GM18499 (cell line): ENCODE data around the gene ZNF556.
A peak's percentile ranks its signal among the peaks of the same experiment; 100 is the strongest.

Experiments
- ATAC-seq: cut with Tn5 transposase; IDR thresholded peaks from one replicate; pipeline ENCODE4 v1.9.1; 2021; ENCODE audit warnings: moderate number of reproducible peaks; ENCODE audit not compliant: insufficient read depth, unreplicated experiment

The ZNF556 gene

DNA sequence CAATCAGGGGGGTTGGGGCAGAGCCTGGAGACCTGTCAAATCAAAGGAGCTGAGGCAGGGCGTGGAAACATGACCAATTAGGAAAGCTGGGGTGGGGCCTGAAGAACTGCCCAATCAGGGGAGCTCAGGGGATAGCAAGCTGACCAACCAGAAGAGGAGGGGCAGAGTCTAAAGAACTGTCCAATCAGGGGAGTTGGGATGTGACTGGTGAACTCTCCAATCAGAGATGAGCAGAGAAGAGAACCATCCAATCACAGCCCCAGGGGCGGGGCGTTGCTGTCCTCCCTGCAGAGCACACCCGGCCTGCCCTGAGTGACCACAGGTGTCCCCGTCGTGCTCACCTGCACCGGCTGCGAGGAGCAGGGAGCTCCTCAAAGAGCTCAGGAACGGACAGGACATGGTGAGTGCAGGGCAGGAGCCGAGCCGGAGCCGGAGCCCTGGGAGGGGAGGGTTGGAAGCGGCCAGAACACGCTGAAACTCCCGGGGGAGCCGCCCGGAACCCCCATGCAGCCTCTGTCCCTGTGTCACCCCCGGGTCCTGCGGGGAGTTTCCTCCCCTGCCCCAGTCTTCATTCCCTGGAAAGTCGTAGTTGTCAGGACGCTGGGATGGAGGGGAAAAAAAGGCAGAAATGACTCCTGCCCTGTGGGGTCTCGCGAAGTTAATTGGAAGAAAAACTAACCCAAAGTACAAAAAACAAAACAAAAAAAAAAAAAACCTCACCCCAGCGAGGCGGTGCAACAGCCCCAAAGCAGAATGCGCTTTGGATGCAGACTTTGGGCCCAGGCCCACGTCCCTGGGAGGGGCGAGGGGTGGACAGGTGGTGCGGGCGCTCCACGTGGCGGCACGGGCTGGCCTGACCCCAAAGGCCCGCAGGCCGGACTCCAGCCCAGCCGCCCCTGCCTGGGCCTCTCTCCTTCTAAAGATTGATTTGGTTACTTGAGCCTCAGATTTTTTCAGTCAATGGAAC lies at the start of gene ZNF556:
ZNF556 (plus strand) TSS at position 311 of the 967 bp plus-strand sequence; CDS start at position 398, 87 bp downstream.
- ATAC-seq, result no peak

- ATAC-seq, result no peak
Measured at GRCh38 chr19:2819540-2820111, 47.5 kb upstream of the ZNF556 start, which contains the start of gene ZNF554. Gene ZNF554 (plus strand): TSS chr19:2819868. CDS start chr19:2820072, 204 bp downstream.

DNA sequence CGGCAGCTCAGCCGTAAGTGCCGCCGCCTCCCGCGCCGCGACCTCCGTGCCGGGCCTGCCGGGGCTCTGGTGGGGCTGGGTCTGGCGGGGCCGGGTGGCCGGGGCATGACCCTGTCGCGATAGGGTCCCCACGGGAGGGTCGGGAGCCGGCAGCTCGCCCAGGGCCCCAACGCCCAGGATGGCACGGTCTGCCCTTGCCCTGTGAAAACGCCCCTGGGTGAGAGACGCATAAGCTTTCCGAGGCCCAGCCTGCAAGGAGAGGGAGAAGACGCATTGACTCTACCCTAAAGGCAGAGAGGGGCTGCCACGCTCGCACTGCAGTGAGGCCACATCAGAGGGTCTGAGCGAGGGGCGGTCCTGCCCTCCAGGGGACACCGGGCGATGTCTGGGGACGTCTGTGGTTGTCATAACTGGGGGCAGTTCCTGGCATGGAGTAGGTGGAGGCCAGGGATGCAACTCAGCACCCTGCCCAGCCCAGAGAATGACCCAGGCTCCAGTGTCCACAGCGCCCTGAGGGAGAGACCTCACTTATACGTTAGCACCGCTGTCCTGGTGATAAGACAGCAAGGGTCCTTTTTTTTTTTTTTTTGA lies 46.9 kb upstream of the ZNF556 start:
- ATAC-seq, result no peak

- ATAC-seq, result no peak
Measured at GRCh38 chr19:2822846-2823245, 44.3 kb upstream of the ZNF556 start.

GRCh38 chr19:2823646-2824045 lies 43.5 kb upstream of the ZNF556 start:
- no peak for ATAC-seq

GRCh38 chr19:2824129-2824528 lies 43.0 kb upstream of the ZNF556 start:
- ATAC-seq, result no peak

- no peak for ATAC-seq
Measured at GRCh38 chr19:2827022-2827421, 40.1 kb upstream of the ZNF556 start.

GRCh38 chr19:2827840-2828489 lies 39.2 kb upstream of the ZNF556 start:
- ATAC-seq, result no peak

- ATAC-seq, result no peak
Measured at GRCh38 chr19:2834294-2834871, 32.8 kb upstream of the ZNF556 start.

DNA sequence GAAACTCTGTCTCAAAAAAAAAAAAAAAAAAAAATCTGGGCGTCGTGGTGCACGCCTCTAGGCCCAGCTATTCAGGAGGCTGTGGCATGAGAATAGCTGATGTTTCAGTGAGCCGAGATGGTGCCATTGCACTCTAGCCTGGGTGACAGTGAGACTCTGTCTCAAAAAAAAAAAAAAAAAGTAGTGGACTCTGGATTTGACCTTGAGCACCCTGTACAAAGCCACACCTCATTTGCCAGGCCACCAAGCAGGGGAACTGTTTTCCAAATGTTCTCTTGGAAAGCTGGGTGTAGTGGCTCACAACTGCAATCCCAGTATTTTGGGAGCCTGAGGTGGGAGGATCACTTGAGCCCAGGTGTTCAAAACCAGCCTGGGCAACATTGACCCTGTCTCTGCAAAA lies 29.7 kb upstream of the ZNF556 start:
- ATAC-seq, result no peak

DNA sequence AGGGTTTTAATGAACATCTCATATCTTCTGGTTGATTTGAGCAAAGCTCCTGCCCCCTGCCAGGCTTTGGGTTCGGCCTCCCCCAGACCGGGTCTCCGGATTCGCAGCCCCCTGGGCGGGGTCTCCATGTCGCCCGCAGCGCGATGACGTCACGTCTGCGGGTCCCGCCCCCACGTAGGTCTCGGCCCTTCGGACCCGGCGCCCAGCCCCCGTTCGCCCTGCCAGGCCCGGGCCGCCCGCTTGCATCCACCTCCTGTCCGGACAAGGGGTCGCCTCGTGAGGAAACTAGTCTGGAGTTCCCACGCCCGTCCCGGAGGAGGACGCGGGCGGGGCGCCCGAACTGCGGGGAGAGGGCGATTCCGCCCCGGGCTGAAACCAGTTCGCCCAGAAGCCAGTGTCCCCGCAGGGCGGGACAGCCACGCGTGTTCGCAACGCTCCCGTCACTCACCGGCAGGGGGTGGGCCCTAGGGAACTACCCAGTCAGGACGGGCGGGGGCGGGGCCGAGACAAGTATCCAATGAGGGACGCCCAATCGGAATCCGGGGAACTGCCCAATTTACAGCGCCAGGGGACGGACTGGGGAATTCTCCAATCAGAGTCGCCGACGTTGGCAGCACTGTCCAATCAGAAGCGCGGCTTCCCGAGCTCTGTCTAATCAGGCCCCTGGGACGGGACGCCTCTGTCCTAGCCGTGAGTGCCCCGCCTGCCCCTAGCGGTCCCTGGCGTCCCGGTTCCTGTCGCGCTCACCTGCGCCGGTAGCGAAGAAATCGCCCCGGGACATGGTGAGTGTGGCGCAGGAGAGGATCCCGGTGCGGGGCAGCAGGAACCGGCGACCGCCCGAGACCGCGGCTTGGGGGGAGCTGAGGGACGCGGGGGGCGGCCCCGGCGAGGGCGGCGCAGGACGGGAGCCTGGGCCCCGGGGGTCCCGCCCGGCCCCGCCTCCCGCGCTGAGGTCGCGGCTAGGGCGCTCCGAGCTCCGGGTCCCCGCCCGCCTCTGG lies 26.0 kb upstream of the ZNF556 start, which contains the start of gene ZNF555:
ZNF555 (plus strand) TSS at position 682 of the 998 bp plus-strand sequence; CDS start at position 780, 98 bp downstream.
- peak; percentile 73 for ATAC-seq

GRCh38 chr19:2841855-2842574 lies 25.1 kb upstream of the ZNF556 start:
- ATAC-seq, result no peak

- ATAC-seq, result no peak
Measured at GRCh38 chr19:2845107-2845506, 22.0 kb upstream of the ZNF556 start.

GRCh38 chr19:2846180-2846894 lies 20.8 kb upstream of the ZNF556 start:
- no peak for ATAC-seq

DNA sequence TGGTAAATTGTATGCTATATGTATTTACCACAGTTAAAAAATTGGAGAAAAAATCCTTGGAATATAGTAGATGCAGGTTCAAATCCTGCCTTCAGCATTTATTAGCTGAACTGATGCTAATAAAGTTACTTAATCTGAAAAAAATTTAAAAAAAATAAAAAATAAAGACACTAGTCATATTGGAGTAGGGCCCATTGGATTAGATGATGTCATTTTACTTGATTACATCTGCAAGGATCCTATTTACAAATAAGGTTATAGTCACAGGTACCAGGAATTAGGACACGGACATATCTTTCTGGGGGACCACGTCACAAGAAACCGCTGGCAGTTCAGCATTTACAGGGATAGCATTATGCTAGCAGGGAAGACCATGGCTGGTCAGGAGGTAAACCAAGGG lies 19.6 kb upstream of the ZNF556 start:
- ATAC-seq, result no peak

- ATAC-seq, result no peak
Measured at GRCh38 chr19:2848616-2849015, 18.5 kb upstream of the ZNF556 start.

GRCh38 chr19:2850256-2850925 lies 16.7 kb upstream of the ZNF556 start:
- no peak for ATAC-seq
